GM19193 (cell line): ENCODE results near the gene CRYGB.
"Not testable (repeated sequence)": the region's sequence is repeated elsewhere in the genome, so short reads cannot be mapped to it uniquely, and the experiment has no call there.

ENCODE experiments used
- POLR2A ChIP-seq: IDR thresholded peaks from 4 replicates; pipeline ENCODE4 v1.6.1; 2011; ENCODE audit not compliant: insufficient read depth, insufficient read length; ENCODE audit errors: extremely low read depth

Gene CRYGB

GRCh38 chr2:208135794-208136715, 9.9 kb downstream of the CRYGB start:
- TF ChIP-seq POLR2A = no peak

DNA sequence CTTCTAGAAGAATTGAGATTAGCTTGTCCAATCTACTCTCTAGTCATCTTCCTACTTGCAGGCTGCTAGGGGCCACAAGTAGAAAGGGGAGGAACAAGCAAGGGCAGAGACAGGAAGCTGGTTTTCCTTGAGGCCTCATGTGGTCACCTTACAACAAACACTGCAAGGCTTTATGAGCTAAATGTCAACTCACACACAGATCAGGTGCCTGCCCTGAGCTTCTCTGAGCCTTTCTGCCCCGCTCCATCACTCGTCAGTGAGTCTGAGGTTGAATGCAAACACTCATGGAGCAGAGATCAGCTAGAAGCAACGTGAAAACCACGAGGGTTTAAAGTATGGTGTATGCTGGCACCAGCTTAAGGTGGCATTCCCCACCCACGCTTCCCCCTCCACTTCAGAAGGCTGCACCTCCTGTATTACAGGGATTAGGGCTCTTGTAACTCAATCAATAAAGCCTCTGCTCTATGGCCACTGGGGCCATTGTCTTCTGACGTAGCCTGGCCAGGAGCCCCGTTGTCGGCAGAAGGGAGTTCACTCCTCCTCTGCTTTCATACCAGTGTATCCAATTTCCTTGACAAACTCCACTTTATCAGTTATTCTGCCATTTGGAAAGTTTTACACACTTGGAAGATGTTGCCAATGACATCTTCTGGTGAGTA, 10.9 kb downstream of the CRYGB start:
- TF ChIP-seq POLR2A = no peak

DNA sequence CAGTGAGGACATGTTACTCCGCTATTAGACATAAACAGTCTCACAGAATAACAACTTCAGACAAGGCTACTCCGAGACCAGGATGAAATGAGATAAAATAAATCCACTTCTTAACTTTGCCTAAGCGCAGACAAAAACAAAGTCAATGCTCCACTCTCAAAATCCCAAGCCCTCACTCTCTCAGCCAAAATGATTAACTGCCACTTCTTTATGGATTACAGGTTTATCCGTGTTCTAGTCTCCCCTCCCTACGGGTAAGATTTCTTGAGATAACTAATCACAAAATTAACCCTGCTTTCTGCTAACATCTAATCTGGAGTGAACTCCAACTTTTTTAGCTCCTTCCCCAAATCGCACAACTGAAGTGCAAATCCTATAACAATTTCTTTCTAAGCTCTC, 15.2 kb downstream of the CRYGB start:
- no peak for TF ChIP-seq POLR2A

GRCh38 chr2:208129744-208130711, 15.9 kb downstream of the CRYGB start, which contains the start of gene CRYGC:
Gene CRYGC (minus strand): TSS chr2:208129828. CDS start chr2:208129792, 36 bp downstream.
- TF ChIP-seq POLR2A = no peak

DNA sequence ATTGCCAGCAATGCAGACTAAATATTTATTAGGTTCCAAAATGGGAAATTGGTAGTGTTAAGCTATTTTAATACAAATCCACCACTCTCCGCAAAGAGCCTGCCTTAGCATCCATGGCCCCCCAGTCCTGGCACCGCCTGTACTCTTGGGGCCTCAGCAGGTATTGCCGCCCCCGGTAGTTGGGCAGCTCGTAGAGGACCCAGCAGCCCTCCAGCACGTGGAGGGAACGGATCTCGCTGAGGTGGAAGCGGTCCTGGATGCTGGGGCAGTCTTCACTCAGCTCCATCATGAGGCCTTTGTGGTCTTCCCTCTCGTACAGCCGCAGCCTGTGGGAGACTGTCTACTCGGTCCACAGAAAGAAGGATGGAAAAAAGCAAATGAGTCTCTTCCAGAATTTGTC, 17.8 kb downstream of the CRYGB start:
- no peak for TF ChIP-seq POLR2A

DNA sequence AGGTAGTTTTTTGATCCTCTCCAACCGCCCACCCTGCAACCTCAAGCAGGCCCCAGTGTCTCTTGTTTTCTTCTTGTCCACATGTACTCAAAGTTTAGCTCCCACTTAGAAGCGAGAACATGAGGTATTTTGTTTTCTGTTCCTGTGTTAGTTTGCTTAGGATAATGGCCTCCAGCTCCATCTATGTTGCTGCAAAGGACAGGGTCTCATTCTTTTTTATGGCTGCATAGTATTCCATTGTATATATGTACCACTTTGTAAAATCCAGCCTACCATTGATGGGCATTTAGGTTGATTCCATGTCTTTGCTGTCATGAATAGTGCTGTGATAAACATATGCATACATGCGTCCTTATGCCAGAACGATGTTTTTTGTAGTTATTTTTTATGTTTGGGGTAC, 18.9 kb downstream of the CRYGB start:
- no peak for TF ChIP-seq POLR2A

DNA sequence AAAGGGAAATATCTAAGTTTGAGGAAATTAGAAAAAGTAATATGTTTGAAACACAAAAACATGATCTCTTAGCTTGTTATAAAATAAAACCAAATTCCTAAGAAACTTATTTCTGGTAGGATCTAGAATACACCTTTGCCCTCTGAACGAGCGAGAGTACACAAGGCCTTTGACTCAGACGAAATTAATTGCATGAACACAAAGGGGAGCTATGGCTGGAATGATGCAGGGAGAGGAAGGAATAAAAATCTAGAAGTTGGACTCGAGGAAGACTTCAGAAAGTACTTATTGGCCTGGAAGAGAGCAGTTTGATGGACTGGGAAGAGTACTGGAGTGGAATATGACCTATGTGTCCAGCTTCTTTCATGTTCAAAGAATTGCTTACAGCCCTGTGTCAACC, 20.7 kb downstream of the CRYGB start:
- no peak for TF ChIP-seq POLR2A

GRCh38 chr2:208124013-208124715, 21.8 kb downstream of the CRYGB start, which contains the start of gene CRYGD:
Gene CRYGD (minus strand): TSS chr2:208124524. CDS start chr2:208124473, 51 bp downstream.
- not testable (repeated sequence) for TF ChIP-seq POLR2A

DNA sequence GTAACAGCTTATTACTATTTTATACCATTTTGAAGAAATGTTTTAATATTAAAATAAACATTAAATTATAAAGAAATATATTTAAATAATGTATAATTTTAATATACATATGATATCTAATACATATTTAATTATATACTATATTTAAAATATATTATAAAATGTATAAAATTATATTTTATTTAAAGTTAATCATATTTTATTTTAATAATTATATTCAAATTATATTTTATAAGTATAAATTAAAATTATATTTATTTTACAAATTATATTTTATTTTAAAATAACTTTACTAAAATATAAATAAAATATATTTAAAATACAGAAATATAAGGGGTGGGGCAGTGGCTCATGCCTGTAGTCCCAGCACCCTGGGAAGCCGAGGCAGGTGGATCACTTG, 23.7 kb downstream of the CRYGB start:
- no peak for TF ChIP-seq POLR2A

- TF ChIP-seq POLR2A = no peak
Observed at GRCh38 chr2:208118918-208119317, 27.0 kb downstream of the CRYGB start.

DNA sequence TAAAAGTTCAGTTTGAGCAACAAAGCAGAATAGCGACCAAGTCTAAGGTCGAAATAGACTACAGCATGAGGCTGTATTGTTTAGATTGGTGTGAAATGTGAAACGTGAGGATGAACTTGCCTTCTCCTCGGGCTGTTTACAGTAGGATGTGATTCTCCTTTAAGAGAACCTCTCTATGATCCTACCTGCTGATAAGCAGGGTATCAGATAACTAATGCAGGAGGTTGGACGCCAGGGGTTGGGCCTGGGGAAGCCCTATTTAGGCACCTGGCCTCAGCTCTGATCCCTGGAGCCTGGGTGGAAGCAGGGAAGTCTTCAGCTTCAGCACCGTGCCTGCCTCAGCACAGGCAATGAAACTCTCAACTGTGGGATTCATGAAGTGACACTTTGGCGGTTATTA, 33.0 kb downstream of the CRYGB start:
- TF ChIP-seq POLR2A = no peak

DNA sequence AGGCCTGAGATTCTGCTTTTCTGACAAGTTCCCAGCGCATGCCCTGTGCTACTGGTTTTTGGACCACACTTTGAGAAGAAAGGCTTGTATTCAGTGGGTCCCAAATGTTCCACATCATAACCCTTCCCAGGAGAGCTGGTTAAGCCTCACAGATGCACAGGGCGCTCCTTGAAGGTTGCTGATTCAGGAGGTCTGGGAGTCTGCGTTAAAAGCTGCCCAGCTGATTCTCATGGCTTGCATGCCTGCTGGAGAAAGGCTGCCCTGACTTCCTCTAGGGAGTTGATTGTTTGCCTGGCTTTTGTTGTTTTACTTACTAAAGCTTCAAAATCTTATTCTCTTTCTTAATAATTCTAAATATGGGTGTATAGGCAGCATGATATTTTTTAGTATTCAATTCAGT, 42.3 kb downstream of the CRYGB start:
- no peak for TF ChIP-seq POLR2A

- no peak for TF ChIP-seq POLR2A
Observed at GRCh38 chr2:208101716-208102631, 44.0 kb downstream of the CRYGB start.
